CD4-positive, alpha-beta memory T cell (primary cell): Measurements from ENCODE around the gene NUP62. TPM values are rescaled to one million over a fixed set of nuclear protein-coding genes. Genes with fewer than 3 reads are reported as not detected.

Experiments
- CTCF ChIA-PET: fragments of 350-600 bp; sonication (Branson Sonifier 250); formaldehyde crosslinking; loops from one replicate; lab custom pipeline; 2021; ENCODE audit warnings: inconsistent platforms; ENCODE audit not compliant: partially characterized antibody; lab: Charles Lee
- POLR2A ChIA-PET: fragments of 350-600 bp; sonication (Branson Sonifier 250); formaldehyde crosslinking; loops from one replicate; lab custom pipeline; 2021; ENCODE audit not compliant: partially characterized antibody; lab: Charles Lee
- DNase-seq, 5 donors: peaks; one replicate each; pipeline versions ENCODE4 v3.0.0 to v3.0.0-alpha.2; 2020 to 2022; ENCODE audit warnings: mixed read lengths in 1 of 5
- H3K27ac ChIP-seq: one replicate; pipeline ENCODE4 v1.7.0; 2013; ENCODE audit warnings: low read depth, low read length
- H3K27me3 ChIP-seq: 2 replicates; pipeline ENCODE4 v1.7.0; 2013; ENCODE audit warnings: mild to moderate bottlenecking, low read length, moderate library complexity; ENCODE audit not compliant: insufficient read depth
- H3K36me3 ChIP-seq: 2 replicates; pipeline ENCODE4 v1.7.0; 2013; ENCODE audit warnings: mild to moderate bottlenecking, low read length, moderate library complexity; ENCODE audit not compliant: insufficient read depth
- H3K4me1 ChIP-seq: 2 replicates; pipeline ENCODE4 v1.7.0; 2013; ENCODE audit warnings: mild to moderate bottlenecking, low read length, moderate library complexity; ENCODE audit not compliant: insufficient read depth
- H3K4me3 ChIP-seq, 2 donors: one replicate each; pipeline ENCODE4 v1.7.0; 2013; ENCODE audit warnings: low read length in 2 of 2, mild to moderate bottlenecking in 1 of 2
- H3K9me3 ChIP-seq, 2 donors: one replicate each; pipeline ENCODE4 v1.7.0; 2013; ENCODE audit warnings: low read length in 2 of 2, control low read depth in 1 of 2; ENCODE audit not compliant: control insufficient read depth in 1 of 2
- H3K27ac Mint-ChIP-seq, 7 donors: one replicate each; pipeline ENCODE4 v1.8.0; 2020 to 2021; ENCODE audit warnings: mixed read lengths in 7 of 7, mild to moderate bottlenecking in 6 of 7, inconsistent platforms in 3 of 7, moderate library complexity in 3 of 7
- H3K27me3 Mint-ChIP-seq, 2 donors: one replicate each; pipeline ENCODE4 v1.8.0; 2020 to 2021; ENCODE audit warnings: mixed read lengths in 2 of 2
- H3K36me3 Mint-ChIP-seq, 2 donors: one replicate each; pipeline ENCODE4 v1.8.0; 2020 to 2021; ENCODE audit warnings: mixed read lengths in 2 of 2, inconsistent platforms in 1 of 2, mild to moderate bottlenecking in 1 of 2
- H3K4me1 Mint-ChIP-seq, 4 donors: one replicate each; pipeline ENCODE4 v1.8.0; 2020 to 2021; ENCODE audit warnings: mixed read lengths in 4 of 4, mild to moderate bottlenecking in 1 of 4
- H3K4me3 Mint-ChIP-seq, 8 donors: one replicate each; pipeline ENCODE4 v1.8.0; 2020 to 2021; ENCODE audit warnings: mixed read lengths in 8 of 8, mild to moderate bottlenecking in 7 of 8, moderate library complexity in 6 of 8, inconsistent platforms in 3 of 8
- H3K9me3 Mint-ChIP-seq, 8 donors: one replicate each; pipeline ENCODE4 v1.8.0; 2020 to 2021; ENCODE audit warnings: mixed read lengths in 8 of 8, mild to moderate bottlenecking in 5 of 8, inconsistent platforms in 3 of 8, moderate library complexity in 1 of 8
- intact Hi-C: fragments of 100-400 bp; cut with micrococcal nuclease; formaldehyde crosslinking; loops from one replicate; pipeline ENCODE4 v1.15.1; 2023
- microRNA-seq: library from miRNA; unstranded; fragments of <30 nt; microRNA quantifications from one replicate; pipeline ENCODE4 v1.2.0, GENCODE V29; 2021; ENCODE audit warnings: borderline replicate concordance, borderline number of aligned reads, borderline microRNAs expressed, mixed read lengths
- polyA plus RNA-seq, 2 donors: library from polyadenylated mRNA; unstranded; fragments of 300-500 nt; fragmentation: Illumina TruSeq; gene quantifications; one replicate each; pipeline ENCODE4 v1.2.3, GENCODE V29; 2021
- total RNA-seq, 2 experiments: library from RNA; stranded (reverse); gene quantifications; one replicate each; pipeline ENCODE4 v1.2.3, GENCODE V29; 2021

The NUP62 gene
- total and polyA plus RNA-seq, 4 experiments from 2014 or later: 43.3 to 71.0 (median 66.7) TPM

GRCh38 chr19:49859682-49860335, 69.5 kb downstream of the NUP62 start:
- Histone ChIP-seq H3K4me3 (no peak overlapping the region), H3K27me3 (no peaks in the 10 kb centered on the region), H3K27ac (no peak overlapping the region), H3K9me3 (no peaks in the 10 kb centered on the region), H3K4me1 (peaks cover under 1% of the 10 kb centered on the region), H3K36me3 (peaks cover 28% of the 10 kb centered on the region)
- CTCF ChIA-PET: no interaction called here
- no peak overlapping the region for H3K27ac Mint-ChIP-seq
- POLR2A ChIA-PET: interaction anchor here (1.2 kb wide), 1 partner anchor 9 kb away, joined by 4 read pairs; the partner anchor contains the start of gene PTOV1
- no peak overlapping the region for H3K4me3 Mint-ChIP-seq
- peaks cover 3 to 10% (median 5%) of the 10 kb centered on the region in 4 donors for H3K4me1 Mint-ChIP-seq
- H3K27me3 Mint-ChIP-seq: no peaks in the 10 kb centered on the region
- H3K9me3 Mint-ChIP-seq: no peaks in the 10 kb centered on the region
- peaks cover 4 to 40% of the 10 kb centered on the region in 2 donors for H3K36me3 Mint-ChIP-seq
- DNase-seq: peak in 1 of 5 donors; percentile 35
- intact Hi-C loops: no loop called here

- Mint-ChIP-seq H3K4me3 (no peak overlapping the region), H3K27me3 (no peaks in the 10 kb centered on the region), H3K36me3 (peaks cover 3 to 26% of the 10 kb centered on the region in 2 donors), H3K27ac (no peak overlapping the region), H3K4me1 (peaks cover 4 to 10% (median 8%) of the 10 kb centered on the region in 4 donors), H3K9me3 (no peaks in the 10 kb centered on the region)
- no peak overlapping the region for H3K27ac ChIP-seq
- no peaks in the 10 kb centered on the region for H3K27me3 ChIP-seq
- H3K36me3 ChIP-seq: peaks cover 13% of the 10 kb centered on the region
- peaks cover 6% of the 10 kb centered on the region for H3K4me1 ChIP-seq
- intact Hi-C loops: no loop called here
- ChIA-PET POLR2A (interaction anchor here (1.2 to 12.2 kb wide), 2 partner anchors 8 to 9 kb away, joined by 4 to 173 read pairs; partner anchors contain the start of genes PNKP and PTOV1), CTCF (no interaction called here)
- H3K4me3 ChIP-seq: no peak overlapping the region
- H3K9me3 ChIP-seq: no peaks in the 10 kb centered on the region
- DNase-seq: peak in 1 of 5 donors; percentile 24
Measured at GRCh38 chr19:49858088-49858985, 71.0 kb downstream of the NUP62 start.

- peaks cover 3 to 10% (median 8%) of the 10 kb centered on the region in 4 donors for H3K4me1 Mint-ChIP-seq
- intact Hi-C loops: no loop called here
- POLR2A ChIA-PET: interaction anchor here (0.5 to 12.2 kb wide), 2 partner anchors 9 to 14 kb away, joined by 5 to 173 read pairs; partner anchors contain the start of gene PNKP
- no peaks in the 10 kb centered on the region for H3K27me3 Mint-ChIP-seq
- Histone ChIP-seq H3K4me1 (peaks cover 11% of the 10 kb centered on the region), H3K4me3 (no peak overlapping the region), H3K27me3 (no peaks in the 10 kb centered on the region), H3K9me3 (no peaks in the 10 kb centered on the region), H3K27ac (no peak overlapping the region), H3K36me3 (peaks cover 10% of the 10 kb centered on the region)
- CTCF ChIA-PET: no interaction called here
- no peak overlapping the region for H3K4me3 Mint-ChIP-seq
- peak overlapping the region in 1 of 7 donors; percentile 42 for H3K27ac Mint-ChIP-seq
- no peaks in the 10 kb centered on the region for H3K9me3 Mint-ChIP-seq
- H3K36me3 Mint-ChIP-seq: peaks cover 0 to 23% of the 10 kb centered on the region in 2 donors
- peak in 1 of 5 donors; percentile 32 for DNase-seq
Measured at GRCh38 chr19:49857838-49858087, 71.5 kb downstream of the NUP62 start.

GRCh38 chr19:49857061-49857837, 72.1 kb downstream of the NUP62 start:
- H3K4me1 Mint-ChIP-seq: peaks cover 8 to 15% (median 13%) of the 10 kb centered on the region in 4 donors

More at GRCh38 chr19:49857061-49857837, 72.1 kb downstream of the NUP62 start:
- POLR2A ChIA-PET: interaction anchor here (0.5 to 12.2 kb wide), 2 partner anchors 10 to 13 kb away, joined by 5 to 173 read pairs; partner anchors contain the start of gene PNKP
- no peaks in the 10 kb centered on the region for H3K27me3 ChIP-seq
- peak overlapping the region in 1 of 7 donors; percentile 42 for H3K27ac Mint-ChIP-seq
- CTCF ChIA-PET: no interaction called here
- DNase-seq: no peak
- no peaks in the 10 kb centered on the region for H3K27me3 Mint-ChIP-seq
- no peak overlapping the region for H3K4me3 Mint-ChIP-seq
- H3K9me3 Mint-ChIP-seq: peaks cover 0 to under 1% (median 0%) of the 10 kb centered on the region in 8 donors
- no peak overlapping the region for H3K27ac ChIP-seq
- no peak overlapping the region for H3K4me3 ChIP-seq
- H3K36me3 Mint-ChIP-seq: peaks cover 0 to 26% of the 10 kb centered on the region in 2 donors
- no peaks in the 10 kb centered on the region for H3K9me3 ChIP-seq
- peaks cover 16% of the 10 kb centered on the region for H3K4me1 ChIP-seq
- intact Hi-C loops: no loop called here
- H3K36me3 ChIP-seq: peaks cover 10% of the 10 kb centered on the region

Small RNAs within 50 kb of the gene (microRNA-seq; reads per million reads assigned to microRNA genes)
- not detected for gene MIR4750

Other genes starting within 250 kb of the NUP62 start
- gene ADM5, start 239.9 kb downstream of the NUP62 start, total RNA-seq: 1 to 10 TPM; 4.0 to 4.4 TPM
- under 1 TPM in 1 of 2 donors, not detected in 1; 0.24 TPM for gene ADM5, start 239.9 kb downstream of the NUP62 start, polyA plus RNA-seq
- gene CPT1C, start 238.4 kb downstream of the NUP62 start, total RNA-seq: 1 to 10 TPM in 1 of 2 experiments, under 1 TPM in 1; 0.64 to 1.5 TPM
- gene CPT1C, start 238.4 kb downstream of the NUP62 start, polyA plus RNA-seq: under 1 TPM; 0.24 to 0.57 TPM
- gene TSKS, start 166.2 kb downstream of the NUP62 start, total RNA-seq: 1 to 10 TPM in 1 of 2 experiments, under 1 TPM in 1; 0.90 to 1.1 TPM
- under 1 TPM; 0.16 to 0.56 TPM for gene TSKS, start 166.2 kb downstream of the NUP62 start, polyA plus RNA-seq
- gene AP2A1, start 162.5 kb downstream of the NUP62 start, total RNA-seq: 10 to 100 TPM; 55.5 to 56.2 TPM
- gene AP2A1, start 162.5 kb downstream of the NUP62 start, polyA plus RNA-seq: 1 to 10 TPM; 2.6 to 9.5 TPM
- 10 to 100 TPM; 22.4 to 24.1 TPM for gene FUZ, start 116.2 kb downstream of the NUP62 start, total RNA-seq
- 1 to 10 TPM; 4.9 to 7.4 TPM for gene FUZ, start 116.2 kb downstream of the NUP62 start, polyA plus RNA-seq
- gene MED25, start 111.2 kb downstream of the NUP62 start, total RNA-seq: 10 to 100 TPM; 41.8 to 48.8 TPM
- 10 to 100 TPM; 10.7 to 22.9 TPM for gene MED25, start 111.2 kb downstream of the NUP62 start, polyA plus RNA-seq
- 100 to 1,000 TPM; 150 to 156 TPM for gene PTOV1, start 78.3 kb downstream of the NUP62 start, total RNA-seq
- 10 to 100 TPM; 40.7 to 57.9 TPM for gene PTOV1, start 78.3 kb downstream of the NUP62 start, polyA plus RNA-seq
- gene PNKP, start 61.9 kb downstream of the NUP62 start, total RNA-seq: 100 to 1,000 TPM; 171 to 192 TPM
- 10 to 100 TPM; 28.9 to 33.9 TPM for gene PNKP, start 61.9 kb downstream of the NUP62 start, polyA plus RNA-seq
- gene AKT1S1, start 52.1 kb downstream of the NUP62 start, total RNA-seq: 10 to 100 TPM; 19.7 to 20.2 TPM
- gene AKT1S1, start 52.1 kb downstream of the NUP62 start, polyA plus RNA-seq: 1 to 10 TPM; 2.5 to 4.8 TPM
- gene TBC1D17, start 51.8 kb downstream of the NUP62 start, total RNA-seq: 100 to 1,000 TPM; 101 TPM
- gene TBC1D17, start 51.8 kb downstream of the NUP62 start, polyA plus RNA-seq: 10 to 100 TPM in 1 of 2 donors, 1 to 10 TPM in 1; 6.0 to 14.9 TPM
- 1 to 10 TPM; 2.6 to 3.4 TPM for gene IL4I1, start 32.6 kb downstream of the NUP62 start, total RNA-seq
- 10 to 100 TPM in 1 of 2 donors, 1 to 10 TPM in 1; 9.4 to 10.4 TPM for gene IL4I1, start 32.6 kb downstream of the NUP62 start, polyA plus RNA-seq
- 1 to 10 TPM; 7.9 to 8.3 TPM for gene ATF5, start 299 bp downstream of the NUP62 start, total RNA-seq
- gene ATF5, start 299 bp downstream of the NUP62 start, polyA plus RNA-seq: 1 to 10 TPM; 1.8 to 2.3 TPM
- not detected for gene SIGLEC11, start 31.7 kb upstream of the NUP62 start, total RNA-seq
- not detected for gene SIGLEC11, start 31.7 kb upstream of the NUP62 start, polyA plus RNA-seq
- 100 to 1,000 TPM; 109 to 114 TPM for gene VRK3, start 95.9 kb upstream of the NUP62 start, total RNA-seq
- 100 to 1,000 TPM in 1 of 2 donors, 10 to 100 TPM in 1; 85.8 to 106 TPM for gene VRK3, start 95.9 kb upstream of the NUP62 start, polyA plus RNA-seq
- gene ZNF473, start 96.5 kb upstream of the NUP62 start, total RNA-seq: 1 to 10 TPM; 8.8 to 9.0 TPM
- 1 to 10 TPM; 2.0 to 5.1 TPM for gene ZNF473, start 96.5 kb upstream of the NUP62 start, polyA plus RNA-seq
- gene IZUMO2, start 233.8 kb upstream of the NUP62 start, total RNA-seq: not detected
- gene IZUMO2, start 233.8 kb upstream of the NUP62 start, polyA plus RNA-seq: not detected